Activated naive CD8-positive, alpha-beta T cell treated with anti-CD3 and anti-CD28 coated beads, Interleukin-2, amount 50 U/mL, for 24 hours (primary cell): Measurements from ENCODE around the gene C2CD4D.
"Not testable (repeated sequence)": the region's sequence is repeated elsewhere in the genome, so short reads cannot be mapped to it uniquely, and the experiment has no call there.

Source experiments
- ATAC-seq: fragments of 150-1000 bp; cut with Tn5 transposase; one replicate; pipeline ENCODE4 v1.10.0; 2021
- DNase-seq: peaks from one replicate; pipeline ENCODE4 v3.0.0; 2021
- H3K27ac Mint-ChIP-seq: one replicate; pipeline ENCODE4 v1.8.0; 2021; ENCODE audit warnings: mild to moderate bottlenecking, mixed read lengths
- H3K27me3 Mint-ChIP-seq: one replicate; pipeline ENCODE4 v1.8.0; 2021; ENCODE audit warnings: mixed read lengths
- H3K36me3 Mint-ChIP-seq: one replicate; pipeline ENCODE4 v1.8.0; 2021; ENCODE audit warnings: low read depth, mixed read lengths
- H3K4me1 Mint-ChIP-seq: one replicate; pipeline ENCODE4 v1.8.0; 2021; ENCODE audit warnings: mixed read lengths
- H3K4me3 Mint-ChIP-seq: one replicate; pipeline ENCODE4 v1.8.0; 2021; ENCODE audit warnings: mild to moderate bottlenecking, moderate library complexity, mixed read lengths
- H3K9me3 Mint-ChIP-seq: one replicate; pipeline ENCODE4 v1.8.0; 2021; ENCODE audit warnings: mixed read lengths

C2CD4D gene

GRCh38 chr1:151867765-151868411, 28.3 kb upstream of the C2CD4D start:
- ATAC-seq = no peak
- Mint-ChIP-seq H3K36me3 (no peaks in the 10 kb centered on the region), H3K27ac (peak overlapping the region; percentile 29), H3K4me1 (peaks cover 10% of the 10 kb centered on the region), H3K9me3 (no peaks in the 10 kb centered on the region), H3K27me3 (no peaks in the 10 kb centered on the region), H3K4me3 (no peak overlapping the region)
- no peak for DNase-seq

DNA sequence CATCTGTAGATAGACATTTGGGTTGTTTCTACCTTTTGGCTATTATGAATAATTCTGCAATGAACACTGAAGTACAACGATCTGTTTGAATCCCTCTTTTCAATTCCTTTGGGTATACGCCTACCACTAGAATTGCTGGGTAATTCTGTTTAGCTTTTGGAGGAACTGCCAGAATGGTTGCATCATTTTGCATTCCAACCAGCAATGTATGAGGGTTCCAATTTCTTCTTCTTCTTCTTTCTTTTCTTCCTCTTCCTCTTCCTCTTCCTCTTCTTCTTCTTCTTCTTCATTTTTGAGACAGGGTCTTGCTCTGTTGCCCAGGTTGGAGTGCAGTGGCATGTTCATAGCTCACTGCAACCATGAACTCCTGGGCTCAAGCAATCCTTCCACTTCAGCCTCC, 27.7 kb upstream of the C2CD4D start:
- Mint-ChIP-seq H3K36me3 (no peaks in the 10 kb centered on the region), H3K27ac (no peak overlapping the region), H3K9me3 (no peaks in the 10 kb centered on the region), H3K4me1 (peaks cover 10% of the 10 kb centered on the region), H3K27me3 (no peaks in the 10 kb centered on the region), H3K4me3 (no peak overlapping the region)
- DNase-seq (no peak), ATAC-seq (no peak)

GRCh38 chr1:151864411-151864810, 24.8 kb upstream of the C2CD4D start:
- H3K27ac Mint-ChIP-seq = no peak overlapping the region
- ATAC-seq = no peak

DNA sequence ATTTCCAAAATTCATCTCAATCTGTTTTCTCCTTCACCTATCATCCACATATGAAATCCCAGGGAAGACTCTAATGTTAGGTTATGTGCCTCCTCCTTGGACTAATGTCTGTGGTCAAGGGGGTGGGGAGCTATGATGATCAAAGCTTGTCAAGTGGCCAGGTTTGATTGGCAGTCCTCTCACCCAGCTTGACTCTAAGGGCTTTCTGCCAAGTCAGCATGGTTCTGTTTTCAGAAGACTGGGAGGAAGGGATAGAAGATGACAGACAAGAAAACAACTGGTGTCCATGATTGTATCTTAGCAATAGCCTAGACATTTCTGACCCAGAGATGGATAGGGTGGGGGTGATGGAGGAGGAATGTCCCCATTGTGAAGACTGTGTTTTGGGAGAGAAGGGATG, 23.0 kb upstream of the C2CD4D start:
- ATAC-seq (no peak), DNase-seq (no peak)
- H3K36me3 Mint-ChIP-seq = no peaks in the 10 kb centered on the region

More at GRCh38 chr1:151864411-151864810, 24.8 kb upstream of the C2CD4D start:
- Mint-ChIP-seq H3K27me3 (no peaks in the 10 kb centered on the region), H3K4me1 (peaks cover 10% of the 10 kb centered on the region), H3K36me3 (no peaks in the 10 kb centered on the region), H3K9me3 (no peaks in the 10 kb centered on the region), H3K4me3 (no peak overlapping the region)
- no peak for DNase-seq

GRCh38 chr1:151860504-151861187, 21.0 kb upstream of the C2CD4D start:
- H3K4me1 Mint-ChIP-seq = no peaks in the 10 kb centered on the region
- H3K27me3 Mint-ChIP-seq = no peaks in the 10 kb centered on the region
- DNase-seq (no peak), ATAC-seq (no peak)
- H3K4me3 Mint-ChIP-seq = no peak overlapping the region
- no peaks in the 10 kb centered on the region for H3K36me3 Mint-ChIP-seq
- no peaks in the 10 kb centered on the region for H3K9me3 Mint-ChIP-seq
- H3K27ac Mint-ChIP-seq = no peak overlapping the region

More for the DNA sequence above, 23.0 kb upstream of the C2CD4D start:
- Mint-ChIP-seq H3K4me3 (no peak overlapping the region), H3K4me1 (peaks cover 2% of the 10 kb centered on the region), H3K9me3 (no peaks in the 10 kb centered on the region), H3K27ac (no peak overlapping the region), H3K27me3 (no peaks in the 10 kb centered on the region)

GRCh38 chr1:151859891-151860293, 20.3 kb upstream of the C2CD4D start:
- no peaks in the 10 kb centered on the region for H3K4me1 Mint-ChIP-seq
- H3K4me3 Mint-ChIP-seq = no peak overlapping the region
- H3K9me3 Mint-ChIP-seq = no peaks in the 10 kb centered on the region
- H3K36me3 Mint-ChIP-seq = no peaks in the 10 kb centered on the region
- DNase-seq (no peak), ATAC-seq (no peak)
- H3K27ac Mint-ChIP-seq = no peak overlapping the region
- H3K27me3 Mint-ChIP-seq = no peaks in the 10 kb centered on the region

GRCh38 chr1:151858886-151859665, 19.5 kb upstream of the C2CD4D start:
- H3K36me3 Mint-ChIP-seq = no peaks in the 10 kb centered on the region
- H3K27me3 Mint-ChIP-seq = no peaks in the 10 kb centered on the region
- H3K27ac Mint-ChIP-seq = no peak overlapping the region
- H3K9me3 Mint-ChIP-seq = no peaks in the 10 kb centered on the region
- DNase-seq (no peak), ATAC-seq (no peak)
- H3K4me1 Mint-ChIP-seq = no peaks in the 10 kb centered on the region
- no peak overlapping the region for H3K4me3 Mint-ChIP-seq

- Mint-ChIP-seq H3K27me3 (no peaks in the 10 kb centered on the region), H3K9me3 (no peaks in the 10 kb centered on the region), H3K4me3 (no peak overlapping the region), H3K4me1 (no peaks in the 10 kb centered on the region), H3K27ac (no peak overlapping the region), H3K36me3 (no peaks in the 10 kb centered on the region)
- no peak for ATAC-seq
- DNase-seq = no peak
Observed at GRCh38 chr1:151858030-151858746, 18.6 kb upstream of the C2CD4D start.

DNA sequence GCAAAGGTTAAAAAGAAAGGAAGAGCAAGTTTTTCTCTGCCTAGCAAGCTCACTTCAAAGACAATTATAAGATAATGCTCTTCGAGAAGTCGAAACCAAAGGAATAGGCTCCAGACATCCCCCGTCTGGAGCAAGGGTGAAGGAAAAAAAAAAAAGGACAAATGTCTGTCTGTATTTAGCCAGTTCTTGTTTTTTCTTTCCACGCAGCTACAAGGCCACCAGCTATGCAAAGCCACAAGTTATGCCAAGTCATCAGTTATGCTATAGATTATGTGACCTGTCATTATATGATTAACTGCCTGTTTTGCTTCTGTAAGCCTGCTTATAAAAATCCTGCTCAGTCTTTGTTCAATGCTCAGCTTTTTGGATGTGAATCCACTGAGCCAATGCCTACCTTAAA, 16.3 kb upstream of the C2CD4D start:
- no peaks in the 10 kb centered on the region for H3K36me3 Mint-ChIP-seq
- H3K4me1 Mint-ChIP-seq = no peaks in the 10 kb centered on the region
- no peak overlapping the region for H3K27ac Mint-ChIP-seq
- no peaks in the 10 kb centered on the region for H3K27me3 Mint-ChIP-seq
- DNase-seq (no peak), ATAC-seq (no peak)
- no peaks in the 10 kb centered on the region for H3K9me3 Mint-ChIP-seq
- no peak overlapping the region for H3K4me3 Mint-ChIP-seq

DNA sequence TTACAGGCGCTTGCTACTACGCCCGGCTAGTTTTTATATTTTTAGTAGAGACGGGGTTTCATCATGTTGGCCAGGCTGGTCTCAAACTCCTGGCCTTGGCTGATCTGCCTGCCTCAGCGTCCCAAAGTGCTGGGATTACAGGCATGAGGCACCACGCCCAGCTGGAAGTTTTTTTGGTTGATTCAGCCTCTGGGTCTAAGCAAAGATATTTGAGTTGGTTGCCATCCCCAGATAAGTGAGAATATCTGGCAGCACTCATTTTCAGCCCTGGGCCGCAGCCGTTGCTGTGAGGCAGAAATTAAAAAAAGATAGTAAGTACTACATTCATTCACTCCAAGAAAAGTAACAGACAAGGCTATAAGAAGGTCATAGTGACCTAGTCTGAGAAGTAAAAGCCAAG, 15.9 kb upstream of the C2CD4D start:
- H3K9me3 Mint-ChIP-seq, DNase-seq, H3K36me3 Mint-ChIP-seq, H3K4me1 Mint-ChIP-seq, H3K4me3 Mint-ChIP-seq, ATAC-seq, H3K27me3 Mint-ChIP-seq, H3K27ac Mint-ChIP-seq: not testable (repeated sequence)

GRCh38 chr1:151854658-151855057, 15.0 kb upstream of the C2CD4D start:
- ATAC-seq (no peak), DNase-seq (no peak)
- Mint-ChIP-seq H3K9me3 (no peaks in the 10 kb centered on the region), H3K36me3 (no peaks in the 10 kb centered on the region), H3K27ac (no peak overlapping the region), H3K4me1 (no peaks in the 10 kb centered on the region), H3K4me3 (no peak overlapping the region), H3K27me3 (no peaks in the 10 kb centered on the region)

DNA sequence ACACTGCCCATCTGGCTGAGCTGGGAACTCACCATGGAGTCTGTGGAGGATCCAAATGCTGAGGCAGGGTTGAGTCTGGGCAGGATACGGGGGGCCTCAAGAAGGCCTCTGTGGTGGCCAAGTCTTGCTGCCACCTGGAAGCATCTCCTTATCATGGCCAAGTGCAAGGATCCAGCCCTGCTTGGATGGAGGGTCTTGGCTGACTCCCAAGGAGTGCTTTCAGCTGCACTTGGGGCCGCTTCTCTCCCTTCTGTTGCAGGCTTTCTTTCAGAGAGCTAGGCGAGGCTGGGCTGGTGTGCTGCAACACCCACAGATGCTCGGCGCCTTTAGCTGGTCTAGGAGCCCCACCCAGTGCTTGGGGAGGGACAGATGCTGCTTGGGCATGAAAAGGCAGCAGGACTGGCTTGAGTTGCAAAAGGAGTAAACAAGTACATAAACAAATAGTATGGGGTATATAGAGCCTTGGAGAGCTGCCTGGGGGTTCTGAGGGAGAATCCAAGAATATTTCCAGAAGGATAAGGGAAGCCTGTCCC, 13.9 kb upstream of the C2CD4D start, which contains the start of gene THEM5:
TSS of gene THEM5 (minus strand) at position 302 of the 533 bp plus-strand sequence. CDS start at position 155, 147 bp downstream.
- Mint-ChIP-seq H3K4me1 (peaks cover 8% of the 10 kb centered on the region), H3K4me3 (no peak within 1 kb of the TSS), H3K9me3 (no peaks in the 10 kb centered on the region), H3K27ac (no peak within 1 kb of the TSS), H3K27me3 (no peaks in the 10 kb centered on the region), H3K36me3 (peaks cover 2% of the 10 kb centered on the region)
- DNase-seq = no peak
- ATAC-seq = no peak

GRCh38 chr1:151852733-151853132, 13.1 kb upstream of the C2CD4D start:
- Mint-ChIP-seq H3K4me1 (peaks cover 15% of the 10 kb centered on the region), H3K27ac (no peak overlapping the region), H3K36me3 (peaks cover 2% of the 10 kb centered on the region), H3K27me3 (no peaks in the 10 kb centered on the region), H3K9me3 (no peaks in the 10 kb centered on the region), H3K4me3 (no peak overlapping the region)
- no peak for ATAC-seq
- no peak for DNase-seq

DNA sequence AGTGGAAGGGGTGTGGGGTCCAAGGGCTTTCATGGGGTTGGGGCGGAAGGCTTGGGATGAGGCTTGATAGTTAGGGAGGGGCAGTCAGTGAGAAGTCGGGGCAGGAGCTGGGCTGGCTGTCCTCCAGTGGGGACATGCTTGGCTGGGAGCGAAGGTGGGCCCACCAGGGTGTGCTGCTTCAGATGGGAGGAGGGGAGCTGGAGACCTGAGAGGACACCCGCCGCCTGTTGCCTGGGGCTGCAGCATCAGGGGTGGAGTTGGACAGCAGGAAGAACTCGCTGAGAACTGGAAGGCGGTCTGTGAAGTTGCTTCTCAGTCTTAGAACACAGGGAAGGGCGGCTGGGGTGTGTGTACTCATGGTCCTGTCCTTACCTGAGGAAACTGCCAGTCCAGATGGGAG, 12.3 kb upstream of the C2CD4D start:
- ATAC-seq (no peak), DNase-seq (no peak)
- no peak overlapping the region for H3K4me3 Mint-ChIP-seq
- H3K4me1 Mint-ChIP-seq = peaks cover 16% of the 10 kb centered on the region
- no peaks in the 10 kb centered on the region for H3K27me3 Mint-ChIP-seq
- H3K27ac Mint-ChIP-seq = no peak overlapping the region
- H3K9me3 Mint-ChIP-seq = no peaks in the 10 kb centered on the region
- H3K36me3 Mint-ChIP-seq = peaks cover 4% of the 10 kb centered on the region
